HG03571 (cell line): Measurements from ENCODE around the gene C5orf34.
"Not testable (repeated sequence)": the region's sequence is repeated elsewhere in the genome, so short reads cannot be mapped to it uniquely, and the experiment has no call there.

Source experiments
- ATAC-seq: cut with Tn5 transposase; IDR thresholded peaks from one replicate; pipeline ENCODE4 v1.9.1; 2021; ENCODE audit not compliant: unreplicated experiment

Gene C5orf34

GRCh38 chr5:43514816-43515677 lies at the start of gene C5orf34:
Gene C5orf34 (minus strand): TSS chr5:43515148. CDS start chr5:43509339, 5,809 bp downstream.
- ATAC-seq, result peak; percentile 99

GRCh38 chr5:43564289-43564850 lies 49.4 kb upstream of the C5orf34 start:
- ATAC-seq, result no peak

GRCh38 chr5:43563321-43563720 lies 48.4 kb upstream of the C5orf34 start:
- no peak for ATAC-seq

- ATAC-seq, result no peak
Measured at GRCh38 chr5:43561356-43561755, 46.4 kb upstream of the C5orf34 start.

GRCh38 chr5:43560128-43560527 lies 45.2 kb upstream of the C5orf34 start:
- no peak for ATAC-seq

GRCh38 chr5:43556857-43557542 lies 42.1 kb upstream of the C5orf34 start, which contains the start of gene PAIP1:
Gene PAIP1 (minus strand): TSS chr5:43557077. CDS start chr5:43556846, 231 bp downstream.
- peak; percentile 73 for ATAC-seq

- ATAC-seq, result peak; percentile 90
Measured at GRCh38 chr5:43556607-43556856, 41.6 kb upstream of the C5orf34 start.

GRCh38 chr5:43555895-43556606 lies 41.1 kb upstream of the C5orf34 start:
- peak; percentile 28 for ATAC-seq

- ATAC-seq, result no peak
Measured at GRCh38 chr5:43554497-43554896, 39.5 kb upstream of the C5orf34 start.

- no peak for ATAC-seq
Measured at GRCh38 chr5:43553381-43553780, 38.4 kb upstream of the C5orf34 start.

GRCh38 chr5:43551731-43552130 lies 36.8 kb upstream of the C5orf34 start:
- no peak for ATAC-seq

GRCh38 chr5:43549272-43549671 lies 34.3 kb upstream of the C5orf34 start:
- not testable (repeated sequence) for ATAC-seq

- no peak for ATAC-seq
Measured at GRCh38 chr5:43548358-43548757, 33.4 kb upstream of the C5orf34 start.

GRCh38 chr5:43547532-43547931 lies 32.6 kb upstream of the C5orf34 start:
- no peak for ATAC-seq

- ATAC-seq, result no peak
Measured at GRCh38 chr5:43543434-43543833, 28.5 kb upstream of the C5orf34 start.

- ATAC-seq, result no peak
Measured at GRCh38 chr5:43540746-43541145, 25.8 kb upstream of the C5orf34 start.

GRCh38 chr5:43536972-43537371 lies 22.0 kb upstream of the C5orf34 start:
- no peak for ATAC-seq

GRCh38 chr5:43533646-43534045 lies 18.7 kb upstream of the C5orf34 start:
- no peak for ATAC-seq

GRCh38 chr5:43530648-43531047 lies 15.7 kb upstream of the C5orf34 start:
- no peak for ATAC-seq

GRCh38 chr5:43523662-43524072 lies 8.7 kb upstream of the C5orf34 start:
- no peak for ATAC-seq

GRCh38 chr5:43520615-43521014 lies 5.7 kb upstream of the C5orf34 start:
- no peak for ATAC-seq
